ENCODE measurements around the gene GCFC2.

- no peak for TF ChIP-seq CTCF (IDR thresholded peaks at IDR 0.05 in 2 of 3, conservative IDR thresholded peaks at IDR 0.05 in 1 of 3; ENCODE audit: insufficient read depth in 2 of 3, low read depth in 1 of 3, low read length in 3 of 3)
- no peak for TF ChIP-seq ZNF274 (IDR thresholded peaks at IDR 0.05; ENCODE audit: borderline replicate concordance, low read depth, low read length)
- TF ChIP-seq PHB (CRISPR knock-in tag; IDR thresholded peaks at IDR 0.05): no peak
- no peak for TF ChIP-seq L3MBTL2 (IDR thresholded peaks at IDR 0.05)
- no peak for TF ChIP-seq HOXB6 (CRISPR knock-in tag; IDR thresholded peaks at IDR 0.05; ENCODE audit: borderline replicate concordance)
- TF ChIP-seq TAF7 (tag; IDR thresholded peaks at IDR 0.05): no peak
- no peak for TF ChIP-seq POLR2A (conservative IDR thresholded peaks at IDR 0.05)
- no peak for TF ChIP-seq U2AF1 (optimal IDR thresholded peaks at IDR 0.05; ENCODE audit: low read depth, low read length)
- TF ChIP-seq RAD21 (CRISPR knock-in tag; conservative IDR thresholded peaks at IDR 0.05 in 1 of 2, IDR thresholded peaks at IDR 0.05 in 1 of 2): no peak
- TF ChIP-seq ATF7 (IDR thresholded peaks at IDR 0.05): no peak
- TF ChIP-seq RCOR1 (IDR thresholded peaks at IDR 0.05; ENCODE audit: borderline replicate concordance in 1 of 2, low read depth in 2 of 2, low read length in 2 of 2): no peak
- no peak for TF ChIP-seq SAFB2 (IDR thresholded peaks at IDR 0.05; ENCODE audit: borderline replicate concordance, low read depth, low read length, severe bottlenecking)
Measured at GRCh38 chr2:75705921-75706320, 4.8 kb downstream of the GCFC2 start.

Data from K562 (cell line).